SU-DHL-6 (cell line): ENCODE measurements around the gene AGR2.

Experiments
- EZH2phosphoT487 ChIP-seq: fragments of 200-600 bp; sonication (generic), shearing (Covaris generic); conservative IDR thresholded peaks from 2 replicates; pipeline ENCODE4 v1.6.1; 2018; ENCODE audit warnings: mild to moderate bottlenecking, antibody characterized with exemption, low read length, moderate library complexity, mixed read lengths
- TF ChIP-seq, protein P1 (sequence below): fragments of 200-600 bp; sonication (generic); IDR thresholded peaks from one replicate; pipeline ENCODE4 v1.5.1; 2017; ENCODE audit warnings: antibody characterized with exemption, mild to moderate bottlenecking, low read length, moderate library complexity; ENCODE audit not compliant: insufficient read depth, poor library complexity, severe bottlenecking

DNA sequence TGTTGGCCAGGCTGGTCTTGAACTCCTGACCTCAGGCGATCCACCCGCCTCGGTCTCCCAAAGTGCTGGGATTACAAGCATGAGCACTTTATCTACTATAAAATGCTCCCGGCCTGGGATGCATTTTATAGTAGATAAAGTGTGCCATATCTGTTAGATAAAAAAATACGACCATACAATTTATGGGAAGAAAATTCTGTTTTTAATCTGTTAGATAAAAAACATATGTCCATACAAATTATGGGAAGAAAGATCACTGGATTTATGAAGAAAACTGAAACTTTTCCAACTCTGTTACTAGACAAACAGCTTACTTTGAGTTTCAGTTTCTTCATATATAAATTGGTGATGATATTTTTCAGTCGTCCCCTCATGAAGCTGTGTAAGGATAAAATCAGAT lies 46.8 kb downstream of the AGR2 start:
- TF ChIP-seq, protein P1, sequence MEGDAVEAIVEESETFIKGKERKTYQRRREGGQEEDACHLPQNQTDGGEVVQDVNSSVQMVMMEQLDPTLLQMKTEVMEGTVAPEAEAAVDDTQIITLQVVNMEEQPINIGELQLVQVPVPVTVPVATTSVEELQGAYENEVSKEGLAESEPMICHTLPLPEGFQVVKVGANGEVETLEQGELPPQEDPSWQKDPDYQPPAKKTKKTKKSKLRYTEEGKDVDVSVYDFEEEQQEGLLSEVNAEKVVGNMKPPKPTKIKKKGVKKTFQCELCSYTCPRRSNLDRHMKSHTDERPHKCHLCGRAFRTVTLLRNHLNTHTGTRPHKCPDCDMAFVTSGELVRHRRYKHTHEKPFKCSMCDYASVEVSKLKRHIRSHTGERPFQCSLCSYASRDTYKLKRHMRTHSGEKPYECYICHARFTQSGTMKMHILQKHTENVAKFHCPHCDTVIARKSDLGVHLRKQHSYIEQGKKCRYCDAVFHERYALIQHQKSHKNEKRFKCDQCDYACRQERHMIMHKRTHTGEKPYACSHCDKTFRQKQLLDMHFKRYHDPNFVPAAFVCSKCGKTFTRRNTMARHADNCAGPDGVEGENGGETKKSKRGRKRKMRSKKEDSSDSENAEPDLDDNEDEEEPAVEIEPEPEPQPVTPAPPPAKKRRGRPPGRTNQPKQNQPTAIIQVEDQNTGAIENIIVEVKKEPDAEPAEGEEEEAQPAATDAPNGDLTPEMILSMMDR = no peak
- TF ChIP-seq EZH2phosphoT487 = no peak
